ENCODE data around the gene CNOT2.

DNA sequence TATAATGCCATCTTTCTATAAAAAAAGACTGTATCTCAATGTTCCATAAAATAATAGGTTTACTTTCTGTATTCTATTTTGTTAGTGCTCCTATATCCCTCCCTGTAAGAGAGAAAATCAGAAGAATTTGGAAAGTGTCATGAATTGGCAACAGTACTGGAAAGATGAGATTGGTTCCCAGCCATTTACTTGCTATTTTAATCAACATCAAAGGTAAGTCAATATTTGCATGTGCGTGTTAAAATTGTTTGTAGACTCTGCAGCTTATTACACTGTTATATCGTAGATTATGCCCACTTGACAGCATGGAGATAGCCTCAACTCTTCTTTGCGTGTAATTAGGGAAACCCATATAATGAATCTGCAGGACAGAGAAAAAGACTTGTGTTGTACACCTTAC lies 156.9 kb downstream of the CNOT2 start:
- TF ChIP-seq, protein P1, sequence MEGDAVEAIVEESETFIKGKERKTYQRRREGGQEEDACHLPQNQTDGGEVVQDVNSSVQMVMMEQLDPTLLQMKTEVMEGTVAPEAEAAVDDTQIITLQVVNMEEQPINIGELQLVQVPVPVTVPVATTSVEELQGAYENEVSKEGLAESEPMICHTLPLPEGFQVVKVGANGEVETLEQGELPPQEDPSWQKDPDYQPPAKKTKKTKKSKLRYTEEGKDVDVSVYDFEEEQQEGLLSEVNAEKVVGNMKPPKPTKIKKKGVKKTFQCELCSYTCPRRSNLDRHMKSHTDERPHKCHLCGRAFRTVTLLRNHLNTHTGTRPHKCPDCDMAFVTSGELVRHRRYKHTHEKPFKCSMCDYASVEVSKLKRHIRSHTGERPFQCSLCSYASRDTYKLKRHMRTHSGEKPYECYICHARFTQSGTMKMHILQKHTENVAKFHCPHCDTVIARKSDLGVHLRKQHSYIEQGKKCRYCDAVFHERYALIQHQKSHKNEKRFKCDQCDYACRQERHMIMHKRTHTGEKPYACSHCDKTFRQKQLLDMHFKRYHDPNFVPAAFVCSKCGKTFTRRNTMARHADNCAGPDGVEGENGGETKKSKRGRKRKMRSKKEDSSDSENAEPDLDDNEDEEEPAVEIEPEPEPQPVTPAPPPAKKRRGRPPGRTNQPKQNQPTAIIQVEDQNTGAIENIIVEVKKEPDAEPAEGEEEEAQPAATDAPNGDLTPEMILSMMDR (IDR thresholded peaks at IDR 0.05; ENCODE audit: insufficient read depth, low read length) = no peak
- TF ChIP-seq GABPA (IDR thresholded peaks at IDR 0.05; ENCODE audit: low read depth) (no peak), POLR2AphosphoS5 (IDR thresholded peaks at IDR 0.05; ENCODE audit: low read depth) (no peak), REST (IDR thresholded peaks at IDR 0.05; ENCODE audit: insufficient replicate concordance, low read depth) (no peak)

Data from HL-60 (cell line).